NK-92 (cell line): Measurements from ENCODE around the gene KANK4.

ENCODE experiments used
- DNase-seq: peaks from one replicate; lab custom pipeline; 2025; ENCODE audit not compliant: unreplicated experiment; lab: John Stamatoyannopoulos, UW

Gene KANK4

DNA sequence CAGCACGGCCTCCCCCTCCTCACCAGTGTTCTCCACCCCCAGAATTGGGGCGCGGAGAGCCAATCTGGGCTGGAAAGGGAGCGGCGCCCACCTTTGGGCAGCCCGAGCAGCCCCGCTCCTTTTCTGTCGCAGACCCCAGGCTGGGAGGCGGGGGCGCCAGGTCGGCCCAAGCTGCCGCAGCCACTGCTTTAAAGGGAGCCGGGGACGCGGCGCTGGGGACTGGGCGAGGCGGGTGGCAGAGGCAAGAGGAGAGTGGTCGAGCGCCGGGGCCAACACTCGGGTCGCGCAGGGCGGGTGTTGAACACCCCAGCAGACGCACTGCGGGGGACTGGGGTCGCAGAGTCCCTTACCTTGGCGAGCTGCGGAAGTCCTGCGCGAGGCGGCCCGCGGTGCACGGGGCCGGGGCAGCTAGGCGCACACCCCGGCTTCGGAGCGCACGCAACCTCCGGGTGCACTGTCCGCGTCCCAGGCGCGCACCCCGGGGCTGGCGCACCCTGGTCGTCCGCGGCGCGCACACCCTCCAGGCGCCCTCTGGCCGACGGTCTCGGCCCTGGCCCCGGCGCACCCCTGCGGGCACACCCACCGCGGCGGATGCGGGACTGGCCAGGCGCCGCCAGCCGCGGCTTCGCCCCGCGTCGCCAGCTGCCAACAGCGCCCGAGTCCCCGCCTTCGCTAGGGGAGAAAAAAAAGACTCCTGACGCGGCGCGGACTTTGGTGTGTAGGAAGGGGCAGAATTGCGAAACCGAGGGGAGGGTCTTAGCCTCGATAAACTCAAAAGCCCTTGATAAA is at the start of gene KANK4:
Gene KANK4, minus strand, starts transcription at position 679 of the 789 bp plus-strand sequence. CDS start 37,870 bp downstream, outside the sequence.
- DNase-seq: no peak

DNA sequence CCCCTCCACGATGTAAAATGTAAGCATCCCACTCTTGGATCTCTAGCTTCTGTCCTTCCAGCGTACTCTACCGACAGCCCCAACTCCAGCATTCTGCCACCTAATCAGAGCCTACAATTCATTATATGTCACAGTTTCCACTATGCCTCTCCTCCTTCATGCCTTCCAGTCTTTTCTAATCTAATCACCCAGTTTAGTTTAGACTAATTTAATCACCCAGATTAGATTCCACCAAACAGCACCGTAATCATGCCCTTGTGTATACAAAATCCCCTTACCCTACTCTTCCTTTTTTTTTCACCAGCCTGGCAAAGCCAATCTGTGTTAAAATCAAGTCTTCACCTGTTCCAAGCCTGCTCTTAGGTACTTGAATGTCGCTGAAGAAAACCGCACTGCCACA is 49.8 kb upstream of the KANK4 start:
- no peak for DNase-seq

DNA sequence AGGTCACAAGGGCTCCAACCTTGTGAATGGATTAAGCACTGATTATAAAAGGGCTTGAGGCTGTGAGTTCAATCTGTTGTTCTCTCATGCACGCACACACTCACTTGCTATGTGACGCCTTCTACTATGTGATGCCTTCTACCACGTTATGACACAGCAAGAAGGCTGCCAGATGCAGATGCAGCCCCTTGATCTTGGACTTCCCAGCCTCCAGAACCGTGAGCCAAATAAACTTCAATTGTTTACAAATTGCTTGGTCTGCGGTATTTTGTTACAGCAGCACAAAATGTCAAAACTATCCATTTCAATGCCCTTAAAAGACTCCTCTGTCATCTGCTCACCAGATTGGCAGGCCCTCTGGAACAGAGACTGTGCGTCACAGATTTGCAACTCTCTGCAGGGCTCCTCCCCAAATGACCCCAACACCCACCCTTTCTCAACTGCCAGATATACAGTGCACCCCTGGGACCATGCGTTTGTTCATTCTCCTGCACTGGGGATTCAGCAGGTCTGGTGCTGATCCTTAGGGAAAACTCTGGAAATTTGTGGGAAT is 47.8 kb upstream of the KANK4 start:
- no peak for DNase-seq

DNA sequence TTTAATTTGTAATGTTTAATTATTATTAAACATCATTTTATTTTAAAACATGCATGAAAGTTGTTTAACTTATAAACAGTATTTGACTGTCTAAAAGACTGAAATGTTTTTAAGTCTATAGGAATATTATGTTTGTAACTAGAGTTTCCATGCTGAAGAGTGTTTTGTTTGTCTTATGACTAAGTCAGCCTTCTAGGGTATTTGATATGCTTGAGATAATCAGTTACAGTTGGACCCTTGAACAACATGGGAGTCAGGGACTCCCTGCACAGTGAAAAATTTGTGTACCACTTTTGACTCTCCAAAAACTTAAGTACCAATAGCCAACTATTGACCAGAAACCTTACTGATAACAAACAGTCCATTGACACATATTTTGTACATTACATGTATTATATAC is 45.5 kb upstream of the KANK4 start:
- DNase-seq: no peak

DNA sequence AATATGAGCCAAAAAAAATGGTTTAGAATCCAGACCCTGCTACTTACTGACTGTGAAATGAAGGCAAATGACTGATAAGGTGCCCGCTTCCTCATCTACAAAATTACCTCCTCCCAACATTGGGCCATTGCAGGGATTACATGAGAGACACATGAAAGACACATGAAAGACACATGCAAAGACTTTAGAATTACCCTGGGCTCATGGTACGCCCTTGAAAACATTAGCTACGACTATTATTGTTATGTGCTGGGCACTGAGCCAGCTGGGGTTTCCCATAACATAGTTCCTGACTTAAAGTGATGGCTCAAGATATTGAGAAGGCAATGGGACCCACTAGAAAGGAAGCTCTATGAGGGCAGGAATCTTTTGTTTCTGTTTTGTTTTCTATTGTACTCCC is 43.7 kb upstream of the KANK4 start:
- DNase-seq: no peak

DNA sequence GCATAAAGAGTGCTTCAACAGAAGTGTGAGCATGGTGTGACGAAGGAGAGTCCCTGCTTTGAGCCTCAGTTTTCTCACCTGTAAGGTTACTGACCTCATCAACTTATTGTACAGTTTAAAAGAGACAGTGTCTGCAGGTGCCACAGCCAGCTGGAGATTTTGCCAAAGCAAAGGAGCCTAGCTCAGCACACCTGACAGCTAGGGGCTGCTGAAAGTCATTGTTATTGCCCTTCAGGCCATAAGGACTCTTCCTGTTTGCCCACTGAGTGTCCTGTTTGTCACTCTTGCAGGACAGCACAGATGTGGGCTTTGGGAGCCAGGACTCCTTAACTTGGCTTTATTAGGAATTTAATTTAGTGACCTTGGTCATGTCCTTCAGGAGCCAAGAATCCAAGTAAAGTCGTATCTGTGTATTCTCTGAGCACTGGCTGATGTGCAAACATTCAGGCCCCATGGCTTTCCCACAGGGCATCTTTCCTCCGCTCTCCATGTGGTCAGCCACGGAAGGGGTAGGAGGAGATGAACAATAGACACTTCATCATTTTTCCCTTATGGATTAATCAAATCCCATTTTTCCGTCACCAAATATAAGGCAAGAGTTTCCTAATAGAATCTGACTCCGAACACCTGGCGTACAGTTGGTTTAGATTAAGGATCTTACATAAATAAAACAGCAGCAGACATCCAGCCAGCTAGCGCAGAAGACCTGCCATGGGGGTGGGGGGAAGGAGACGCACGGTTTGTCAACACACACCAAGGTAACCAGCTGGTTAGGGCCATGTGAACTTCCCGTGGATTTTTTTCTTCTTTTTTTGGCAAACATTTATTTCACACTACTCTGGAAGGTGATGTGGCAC is 43.1 kb upstream of the KANK4 start:
- no peak for DNase-seq

DNA sequence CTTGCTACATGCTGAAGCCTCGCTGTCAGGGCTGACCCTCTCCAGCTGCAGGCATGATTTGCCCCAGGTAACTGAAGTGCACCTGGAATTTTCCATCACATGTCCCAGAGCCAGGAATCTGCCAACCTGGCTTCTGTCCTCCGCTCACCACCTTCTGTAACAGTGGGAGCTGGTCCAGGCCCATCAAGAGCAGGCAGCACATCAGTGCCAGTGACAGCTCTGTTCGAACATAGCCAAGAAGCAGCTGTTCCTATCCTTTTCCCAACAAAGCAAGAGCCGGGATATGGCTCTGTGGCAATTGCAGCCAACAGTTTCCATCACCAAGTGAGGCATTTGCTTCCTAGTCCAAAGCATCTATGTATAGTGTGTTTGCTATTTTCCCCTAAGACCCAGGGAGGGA is 42.2 kb upstream of the KANK4 start:
- no peak for DNase-seq

DNA sequence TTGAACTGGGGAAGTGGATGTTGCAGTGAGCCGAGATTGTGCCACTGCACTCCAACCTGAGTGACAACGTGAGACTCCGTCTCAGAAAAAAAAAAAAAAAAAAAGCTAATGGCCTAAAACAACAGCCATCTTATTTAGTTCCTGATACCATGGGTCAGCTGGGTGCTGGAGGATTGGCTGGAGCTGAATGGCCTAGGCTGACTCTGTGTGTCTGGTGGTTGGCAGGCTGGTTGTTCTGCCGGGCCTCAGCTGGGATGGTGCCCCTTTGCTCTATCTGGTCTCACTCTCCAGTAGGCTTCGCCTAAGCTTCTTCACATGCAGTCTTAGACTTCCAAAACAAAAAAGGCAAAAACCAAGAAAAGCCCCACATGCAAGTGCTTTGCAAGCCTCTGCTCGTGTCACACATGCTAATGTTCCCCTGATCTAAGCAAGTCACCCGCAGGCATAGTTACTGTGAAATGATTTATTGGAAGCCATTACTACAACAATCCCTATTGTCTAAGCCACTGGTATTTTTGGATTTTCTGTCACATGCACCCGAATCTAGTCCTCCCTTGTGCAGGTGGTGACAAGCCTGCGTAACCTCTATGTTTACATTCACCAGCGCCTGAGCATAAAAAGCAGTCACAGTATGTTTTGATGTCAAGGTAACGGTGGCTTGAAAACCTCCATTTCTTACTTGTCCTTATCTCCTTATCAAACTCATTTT is 39.6 kb upstream of the KANK4 start:
- DNase-seq: no peak

DNA sequence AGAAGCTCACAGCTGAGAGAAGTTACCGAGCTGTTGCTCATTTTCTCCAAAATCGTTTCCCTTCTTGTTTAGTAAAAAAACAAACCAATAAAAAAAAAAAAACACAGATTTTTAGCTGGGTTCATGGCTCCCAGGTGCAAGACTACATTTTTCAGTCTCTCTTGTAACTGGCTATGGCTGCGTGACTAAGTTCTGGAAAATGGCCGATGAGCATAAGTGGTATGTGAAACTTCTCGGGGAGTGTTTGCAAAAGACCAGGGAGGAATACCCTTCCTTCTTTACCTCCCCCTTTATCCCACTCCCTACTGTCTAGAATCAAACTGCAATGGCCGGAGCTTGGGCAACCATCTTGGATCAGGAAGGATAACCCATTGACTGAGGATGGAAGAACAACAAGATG is 38.7 kb upstream of the KANK4 start:
- no peak for DNase-seq

DNA sequence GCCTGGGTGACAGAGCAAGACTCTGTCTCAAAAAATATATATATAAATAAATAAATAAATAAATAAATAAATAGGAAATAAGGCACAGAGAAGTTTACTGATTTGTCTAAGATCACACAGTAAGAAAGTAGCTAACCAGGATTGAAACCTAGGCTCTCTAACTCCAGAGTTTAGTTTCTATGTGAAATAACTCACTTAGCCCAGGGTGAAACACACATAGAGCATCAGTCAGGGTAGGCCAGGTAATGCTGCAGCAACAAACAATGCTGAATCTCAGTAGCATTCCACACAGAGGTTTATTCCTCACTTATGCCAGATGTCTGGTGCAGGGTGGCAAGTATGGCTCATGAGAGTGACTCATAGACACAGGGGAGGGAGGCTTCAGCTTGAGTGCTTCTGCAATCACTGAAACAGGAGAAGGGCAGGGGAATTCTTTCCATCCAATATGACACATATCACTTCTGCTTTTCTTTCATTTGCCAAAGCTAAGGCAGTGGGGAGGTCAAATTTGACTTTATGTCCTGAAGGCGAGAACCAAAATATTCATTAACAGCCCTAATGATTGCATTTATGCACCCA is 37.1 kb upstream of the KANK4 start:
- DNase-seq: no peak

DNA sequence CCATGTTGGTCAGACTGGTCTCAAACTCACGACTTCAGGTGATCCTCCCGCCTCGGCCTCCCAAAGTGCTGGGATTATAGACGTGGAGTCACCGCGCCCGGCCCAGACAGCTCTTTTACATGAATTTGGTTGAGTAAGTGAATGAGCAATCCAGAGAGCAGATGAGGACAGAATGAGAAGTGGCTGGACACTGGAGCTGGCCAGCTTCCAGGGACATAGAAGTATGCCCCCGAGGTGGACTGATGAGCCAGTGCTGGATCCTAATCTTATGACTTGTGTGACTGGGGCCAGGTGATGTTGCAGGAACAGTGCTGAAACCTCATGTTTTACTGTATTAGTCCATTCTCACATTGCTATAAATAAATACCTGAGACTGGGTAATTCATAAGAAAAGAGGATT is 35.9 kb upstream of the KANK4 start:
- no peak for DNase-seq

DNA sequence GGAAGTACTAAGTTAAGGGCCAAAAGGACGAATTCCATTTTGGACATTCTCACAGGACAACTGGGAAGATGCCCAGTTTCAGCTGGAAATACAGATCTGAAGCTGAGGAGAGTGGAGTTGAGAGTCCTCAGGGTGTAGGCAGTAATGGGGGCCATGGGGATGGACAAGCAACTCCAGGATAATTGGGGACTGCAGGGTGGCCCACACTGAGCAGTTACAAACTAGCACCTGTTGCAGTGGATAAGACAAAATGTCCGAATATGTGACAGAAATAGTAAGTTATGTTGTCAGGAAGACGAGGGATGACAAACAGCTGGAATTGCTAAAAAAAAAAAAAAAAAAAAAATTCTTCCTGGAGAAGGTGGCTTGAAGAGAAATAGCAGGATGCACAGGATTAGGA is 34.6 kb upstream of the KANK4 start:
- no peak for DNase-seq

DNA sequence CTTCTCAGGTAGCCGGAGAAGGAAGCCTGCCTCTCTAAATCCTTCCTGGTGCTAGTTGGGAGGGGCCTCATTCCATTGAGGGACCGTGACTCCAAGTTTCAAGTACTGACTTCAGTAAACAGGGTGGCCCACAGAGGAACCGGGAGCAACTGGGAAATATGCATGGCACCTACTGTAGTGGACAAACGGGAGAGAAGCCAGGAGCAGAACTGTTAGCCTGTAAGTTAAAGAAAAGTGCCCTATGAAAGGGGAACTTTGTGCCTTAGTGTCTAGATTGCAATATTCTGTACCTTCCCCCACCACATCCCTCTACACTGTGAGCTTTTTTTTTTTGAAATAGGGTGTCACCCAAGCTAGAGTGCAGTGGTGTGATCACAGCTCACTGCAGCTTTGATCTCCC is 33.2 kb upstream of the KANK4 start:
- DNase-seq: no peak

DNA sequence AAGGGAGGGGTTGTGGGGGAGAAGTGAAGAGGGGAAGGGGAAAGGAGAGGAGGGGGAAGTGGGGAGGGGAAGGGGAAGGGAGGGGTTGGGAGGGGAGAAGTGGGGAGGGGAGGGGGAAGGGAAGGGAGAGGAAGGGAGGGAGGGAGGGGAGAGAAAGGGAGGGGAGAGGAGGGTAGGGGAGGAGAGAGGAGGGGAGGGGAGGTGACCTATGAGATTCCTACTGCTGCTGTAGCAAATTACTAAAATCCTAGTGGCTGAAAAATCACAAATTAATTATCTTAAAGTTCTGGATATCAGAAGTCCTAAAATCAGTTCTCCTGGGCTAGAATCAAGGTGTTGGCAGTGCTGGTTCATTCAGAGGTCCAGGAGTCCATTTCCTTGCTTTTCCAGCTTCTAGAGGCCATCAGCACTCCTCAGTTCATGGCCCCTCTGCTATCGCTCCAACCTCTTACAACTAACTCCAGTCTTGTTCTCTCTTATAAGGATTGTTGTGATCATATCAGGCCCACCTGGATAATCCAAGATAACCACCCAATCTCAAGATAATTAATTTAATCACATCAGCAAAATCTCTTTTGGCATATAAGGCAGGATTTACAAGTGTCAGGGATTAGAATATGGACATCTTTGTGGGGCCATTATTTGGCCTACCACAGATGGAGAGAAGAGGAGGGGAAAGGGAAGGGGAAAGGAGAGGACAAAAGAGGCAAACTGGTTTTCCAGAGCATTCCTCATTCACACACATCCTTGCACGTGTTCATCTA is 30.4 kb upstream of the KANK4 start:
- no peak for DNase-seq

DNA sequence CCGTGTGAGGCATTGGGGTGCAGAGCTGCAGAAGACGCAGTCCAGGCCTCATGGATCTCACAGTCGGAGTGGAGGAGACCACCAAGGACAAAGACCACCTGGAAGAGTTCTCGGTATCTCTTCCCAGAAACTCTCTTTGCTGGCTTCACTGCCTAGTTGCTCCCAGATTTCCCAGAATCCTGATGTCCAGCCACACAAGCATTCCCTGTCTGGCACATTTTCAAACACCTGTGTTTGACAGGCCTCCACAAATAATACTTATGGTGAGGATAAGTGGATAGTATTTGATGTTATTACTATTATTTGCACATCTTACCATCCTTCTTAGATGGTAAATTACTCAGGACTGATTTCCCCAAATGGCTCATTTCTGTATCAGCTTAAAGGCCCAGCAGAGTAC is 27.7 kb upstream of the KANK4 start:
- DNase-seq: no peak

DNA sequence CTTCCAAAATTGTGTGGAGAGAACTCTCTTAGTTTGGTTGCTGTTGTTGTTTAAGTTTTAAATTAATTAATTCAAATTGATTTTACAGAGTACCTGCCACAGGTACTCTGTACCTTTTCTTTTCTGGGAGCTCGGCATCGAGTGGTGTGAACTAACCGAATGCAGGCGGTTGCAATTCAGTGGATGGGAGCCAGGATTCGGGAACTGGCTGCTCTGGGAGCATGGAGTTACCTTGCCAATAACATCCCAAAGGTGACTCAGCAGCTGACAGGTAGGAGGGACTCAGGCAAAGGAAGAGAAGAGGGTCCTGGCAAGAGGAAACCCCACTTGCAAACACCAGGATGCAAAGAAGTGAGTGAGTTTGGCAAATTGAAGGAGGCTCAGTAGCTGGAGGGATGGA is 24.7 kb upstream of the KANK4 start:
- DNase-seq: no peak

DNA sequence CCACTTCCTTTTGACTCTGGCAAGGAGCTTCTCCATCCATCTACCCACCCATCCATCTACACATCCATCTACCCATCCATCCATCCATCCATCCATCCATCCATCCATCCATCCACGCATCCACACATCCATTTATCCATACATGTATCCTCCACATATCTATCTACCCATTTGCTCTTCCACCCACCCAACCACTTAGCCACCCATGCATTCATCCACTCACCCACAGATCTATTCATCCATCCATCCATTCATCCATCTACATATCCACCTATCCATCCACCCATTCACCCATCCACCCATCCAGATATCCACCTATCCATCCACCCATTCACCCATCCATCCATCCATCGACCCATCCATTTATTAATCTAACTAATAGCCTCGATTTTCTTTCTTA is 23.0 kb upstream of the KANK4 start:
- DNase-seq: no peak

DNA sequence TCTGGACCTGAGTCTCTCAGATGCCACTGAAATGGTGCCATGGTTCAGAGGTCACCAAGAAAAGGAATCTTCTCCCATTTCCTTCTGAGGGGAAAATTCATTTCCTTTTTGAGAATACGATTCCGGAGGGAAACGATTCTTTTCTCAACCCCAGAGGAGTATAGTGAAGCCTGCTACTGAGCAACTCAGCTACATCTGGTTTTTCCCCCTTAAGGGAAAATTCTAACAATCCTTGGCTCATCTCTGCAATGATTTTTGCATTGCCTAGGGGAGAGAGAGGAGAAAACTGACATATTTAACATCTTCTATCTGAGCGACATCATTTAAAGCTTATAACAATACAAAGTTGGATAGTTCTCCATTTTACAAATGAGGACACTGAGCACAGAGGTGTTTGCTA is 22.4 kb upstream of the KANK4 start:
- no peak for DNase-seq

DNA sequence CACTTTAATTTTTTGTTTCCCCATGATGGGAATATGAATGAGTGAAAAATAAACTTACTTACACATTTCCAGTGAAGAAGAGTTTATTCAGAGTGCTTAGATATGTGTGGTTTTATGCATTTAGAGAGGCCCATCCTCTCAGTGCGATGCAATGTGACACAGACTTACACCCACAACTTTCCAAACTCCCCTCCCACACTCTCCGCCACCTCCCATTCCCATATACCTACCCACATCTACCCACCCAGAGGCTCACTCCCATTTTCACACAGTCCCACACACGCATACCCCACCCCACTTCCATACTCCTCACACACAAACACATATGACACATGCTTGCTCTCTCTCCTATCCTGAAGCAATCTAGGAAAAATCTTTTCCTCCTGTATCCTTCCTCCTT is 21.9 kb upstream of the KANK4 start:
- no peak for DNase-seq
